ENCODE results near the gene LMF1. TPM values are rescaled to one million over a fixed set of nuclear protein-coding genes. Genes with fewer than 3 reads are reported as not detected.

LMF1 gene
- total and polyA plus RNA-seq, 9 of the 15 experiments (the other 6 are each of a cell fraction or from before 2014, with no cell fraction given): 0.11 to 1.6 (median 0.55) TPM; not detected in 1

GRCh38 chr16:923184-923583, 47.6 kb downstream of the LMF1 start (continued):
- TF ChIP-seq ARNT (IDR thresholded peaks at IDR 0.05): no peak
- TF ChIP-seq DLX4 (CRISPR knock-in tag; IDR thresholded peaks at IDR 0.05): no peak
- no peak for TF ChIP-seq ZNF431 (CRISPR knock-in tag; IDR thresholded peaks at IDR 0.05)

- BruUV-seq (replicated peaks): no TSS peak
- H3K4me1 ChIP-seq (replicated peaks in 1 of 2; ENCODE audit: control insufficient read depth in 2 of 2, insufficient read depth in 2 of 2, low read length in 2 of 2): peaks cover 0 to 24% of the 10 kb centered on the region in 2 experiments; a peak in 1 of 5 replicates
- H3K27ac ChIP-seq (ENCODE audit: extremely low read depth, low read depth, low read length): no peak overlapping the region
- H4K20me1 ChIP-seq (replicated peaks; ENCODE audit: control insufficient read depth, insufficient read depth, low read length): peaks cover 8% of the 10 kb centered on the region
- CTCF ChIA-PET (ENCODE audit: low intra/inter-chr PET ratio): no interaction called here
- intact Hi-C loops (cut with micrococcal nuclease) (no loop called here), in situ Hi-C loops (cut with MboI) (no loop called here)
- no peaks in the 10 kb centered on the region for H3K36me3 ChIP-seq (ENCODE audit: control insufficient read depth, insufficient read depth, low read length)
- H3K9me1 ChIP-seq (ENCODE audit: control insufficient read depth, insufficient read depth, low read length): no peaks in the 10 kb centered on the region
- H3K27me3 ChIP-seq (ENCODE audit: control insufficient read depth in 2 of 2, insufficient read depth in 2 of 2, low read length in 2 of 2): peaks cover 51 to 89% of the 10 kb centered on the region in 2 experiments
- no peak overlapping the region for H2AFZ ChIP-seq (ENCODE audit: low read depth, low read length)
- no peak overlapping the region for H3K9ac ChIP-seq (ENCODE audit: insufficient read depth in 1 of 2, low read depth in 2 of 2, low read length in 2 of 2)
- WGBS (ENCODE audit: insufficient coverage, low coverage, missing lambda C conversion rate): 6% methylated on average over 13 of the region's 13 CpGs
- FAIRE-seq: no peak
- ATAC-seq: no peak
- DNase-seq (ENCODE audit: extremely low read depth in 1 of 4, low spot score in 3 of 4): no peak
- no peaks in the 10 kb centered on the region for H3K79me2 ChIP-seq (ENCODE audit: control insufficient read depth, insufficient read depth, low read length)
- no peak overlapping the region for H3K4me3 ChIP-seq
- POLR2A ChIA-PET: no interaction called here
- no peaks in the 10 kb centered on the region; the same call in 1 of the 2 replicates for H3K9me3 ChIP-seq (replicated peaks; ENCODE audit: control insufficient read depth, insufficient read depth, low read depth, low read length)
- no peak overlapping the region for H3K4me2 ChIP-seq (ENCODE audit: insufficient read depth, low read length)
- TF ChIP-seq ZNF586 (CRISPR knock-in tag; conservative IDR thresholded peaks at IDR 0.05) (no peak), USF1 (CRISPR knock-in tag; IDR thresholded peaks at IDR 0.05) (no peak), TEAD2 (tag; IDR thresholded peaks at IDR 0.05) (no peak), PHB2 (IDR thresholded peaks at IDR 0.05; ENCODE audit: low read depth) (no peak), NR4A1 (CRISPR knock-in tag; IDR thresholded peaks at IDR 0.05) (no peak), NR4A1 (tag; IDR thresholded peaks at IDR 0.05) (no peak), ELK3 (CRISPR knock-in tag; IDR thresholded peaks at IDR 0.05) (no peak), CSDE1 (IDR thresholded peaks at IDR 0.05) (no peak), PHTF2 (CRISPR knock-in tag; IDR thresholded peaks at IDR 0.05) (no peak), COPS2 (conservative IDR thresholded peaks at IDR 0.05) (no peak), POLR2AphosphoS5 (IDR thresholded peaks at IDR 0.05; ENCODE audit: control insufficient read depth, insufficient read depth, low read depth, low read length) (no peak), MYBL2 (IDR thresholded peaks at IDR 0.05; ENCODE audit: low read depth) (no peak), MYBL2 (CRISPR knock-in tag; IDR thresholded peaks at IDR 0.05; ENCODE audit: borderline replicate concordance) (no peak), CBFB (CRISPR knock-in tag; IDR thresholded peaks at IDR 0.05) (no peak), TFAP4 (CRISPR knock-in tag; IDR thresholded peaks at IDR 0.05; ENCODE audit: borderline replicate concordance) (no peak), DLX4 (CRISPR knock-in tag; IDR thresholded peaks at IDR 0.05) (no peak)
Measured at GRCh38 chr16:922051-922450, 48.7 kb downstream of the LMF1 start.

Measured in K562 (cell line).